NCI-H1092 treated with DMSO at 0.1 percent for 48 hours (cell line): ENCODE data around the gene C12orf50.
"Not testable (repeated sequence)": the region's sequence is repeated elsewhere in the genome, so short reads cannot be mapped to it uniquely, and the experiment has no call there.

ENCODE experiments used
- DNase-seq: peaks from one replicate; lab custom pipeline; 2025; lab: John Stamatoyannopoulos, UW

The C12orf50 gene

DNA sequence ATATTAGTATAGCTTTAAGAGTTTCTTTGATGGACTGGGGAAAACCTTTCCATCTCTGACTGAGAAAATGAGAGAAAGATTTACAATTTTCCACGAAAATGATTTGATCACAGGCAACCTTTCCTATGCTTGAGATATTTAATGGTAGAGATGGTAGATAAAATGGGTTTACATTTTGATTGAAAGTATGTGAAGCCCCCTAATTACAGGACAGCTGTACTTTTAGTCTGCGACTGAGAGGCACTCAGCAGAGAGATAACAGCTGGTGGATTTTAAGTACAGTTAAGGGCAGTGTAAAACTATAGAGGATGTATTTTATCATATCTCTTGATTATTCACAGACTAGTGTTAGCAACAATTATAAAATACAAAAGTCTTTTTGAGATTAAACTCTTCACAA, 40.7 kb downstream of the C12orf50 start:
- DNase-seq, result no peak

DNA sequence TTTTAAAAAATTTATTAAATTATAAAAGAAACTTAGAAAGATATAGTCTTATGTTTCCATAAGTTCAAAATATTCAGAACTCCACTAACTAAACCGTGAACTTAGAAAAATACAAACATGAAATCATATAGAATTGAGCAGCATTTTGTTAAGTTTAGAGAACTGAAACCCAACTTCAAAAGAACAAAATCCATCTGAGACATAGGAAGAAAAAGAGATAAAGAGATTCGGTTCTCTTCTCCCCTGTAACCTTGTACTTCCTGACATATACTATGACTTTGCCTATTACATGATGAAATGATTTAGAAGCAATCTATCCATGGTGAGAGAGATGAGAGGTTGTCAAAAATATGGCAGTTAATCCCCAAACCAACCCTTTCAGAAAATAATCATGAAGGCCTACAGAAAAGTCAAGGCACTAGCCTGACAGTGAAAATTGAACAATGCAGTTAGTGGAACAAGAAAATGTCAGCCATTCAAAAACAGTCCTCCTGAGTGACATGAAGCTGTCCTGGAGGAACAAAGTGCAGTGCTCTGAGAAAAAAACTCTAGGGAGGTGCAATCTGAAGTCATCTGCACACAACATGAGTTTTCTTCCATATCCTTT, 44.0 kb downstream of the C12orf50 start:
- DNase-seq, result no peak

DNA sequence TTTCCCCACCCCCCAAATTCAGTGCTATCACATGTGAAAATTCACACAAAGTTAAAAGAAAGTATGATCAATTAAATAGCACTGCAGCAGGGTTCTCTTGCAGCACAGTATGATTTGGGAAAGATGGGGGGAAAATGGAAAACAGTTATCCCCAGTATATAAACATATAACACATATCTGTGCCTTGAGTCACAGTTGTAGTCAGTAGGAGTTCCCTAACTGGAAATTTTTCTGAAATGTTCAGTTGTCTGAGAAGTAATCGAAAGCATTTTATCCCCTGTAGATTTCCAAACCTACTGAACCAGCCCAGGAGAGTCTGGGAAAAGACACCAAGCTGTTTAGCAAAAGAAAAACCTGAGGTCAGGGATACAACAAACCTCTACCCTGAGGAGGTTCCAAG, 47.0 kb downstream of the C12orf50 start:
- DNase-seq, result no peak

DNA sequence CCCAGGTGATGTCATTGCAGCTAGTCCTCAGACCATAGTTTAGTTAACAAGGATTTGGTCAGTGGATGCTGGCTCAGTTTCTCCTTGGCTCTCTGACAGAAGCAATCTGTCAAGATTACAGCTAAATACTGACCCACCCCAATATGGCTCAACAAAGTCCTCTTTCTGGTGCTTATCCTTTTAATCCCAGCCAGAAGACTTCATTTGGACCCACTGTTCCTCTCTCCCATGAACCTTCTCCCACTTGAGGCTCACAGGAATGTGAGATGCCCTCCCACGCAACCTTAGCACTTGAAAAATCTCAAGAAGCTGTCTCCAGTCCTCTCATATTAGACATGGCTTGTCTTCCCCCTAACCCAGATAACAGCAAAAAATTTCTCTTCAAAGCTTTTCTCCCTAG, 47.7 kb downstream of the C12orf50 start:
- DNase-seq, result no peak

DNA sequence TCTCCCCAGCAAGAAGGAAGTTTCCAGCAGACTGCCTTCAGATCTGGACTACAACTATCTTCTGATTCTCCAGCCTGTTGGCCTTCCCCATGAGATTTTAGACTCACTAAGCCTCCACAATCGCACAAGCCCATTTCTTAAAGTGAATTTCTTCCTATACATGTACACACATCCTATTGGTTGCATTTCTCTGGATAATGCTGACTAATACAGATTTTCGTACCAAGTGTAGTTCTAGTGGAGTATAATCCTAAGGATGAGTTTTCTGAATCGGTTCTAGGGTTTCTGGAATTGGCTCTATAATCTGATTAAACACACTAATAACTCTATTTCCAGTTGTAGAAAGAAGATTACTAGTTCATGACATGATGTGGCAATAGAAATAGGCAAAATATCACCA, 53.3 kb downstream of the C12orf50 start:
- DNase-seq, result no peak

DNA sequence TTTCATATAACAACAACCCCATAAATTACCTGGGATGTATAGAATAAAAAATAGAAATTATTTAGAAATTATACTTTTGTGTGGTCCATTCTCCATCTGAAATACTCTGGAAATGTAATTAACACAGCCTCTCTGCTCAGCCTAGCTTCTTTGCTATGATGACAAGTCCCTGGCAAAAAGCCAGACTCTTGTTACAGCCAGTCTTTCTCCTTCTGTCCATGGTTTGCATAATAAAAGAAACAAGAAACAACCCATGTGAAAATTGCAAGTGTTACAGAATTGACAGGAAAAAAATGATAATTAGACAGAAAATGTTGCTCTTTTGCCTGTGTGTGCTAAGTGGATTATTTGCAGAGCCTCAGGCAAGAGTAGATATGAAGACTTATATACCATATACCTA, 61.3 kb downstream of the C12orf50 start:
- DNase-seq, result no peak

DNA sequence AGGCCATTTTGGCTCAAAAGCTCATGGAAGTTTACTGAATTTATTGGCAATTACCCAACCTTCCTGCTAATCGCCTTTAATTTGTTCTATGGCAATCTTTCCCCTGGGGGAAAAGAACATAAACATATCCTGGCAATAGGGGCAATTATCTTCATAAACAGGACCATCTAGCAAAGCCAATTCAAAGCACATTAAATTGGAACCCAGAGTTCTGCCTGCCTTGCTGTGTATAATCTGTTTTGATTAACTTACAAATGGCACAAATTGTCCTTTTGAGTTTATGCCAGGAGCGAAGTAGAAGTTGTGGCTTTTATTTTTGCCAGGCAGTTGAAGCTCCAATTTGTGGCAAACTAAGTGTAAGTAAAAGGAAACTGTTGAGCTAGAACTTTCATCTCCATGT, 68.6 kb downstream of the C12orf50 start:
- peak; percentile 19 for DNase-seq

DNA sequence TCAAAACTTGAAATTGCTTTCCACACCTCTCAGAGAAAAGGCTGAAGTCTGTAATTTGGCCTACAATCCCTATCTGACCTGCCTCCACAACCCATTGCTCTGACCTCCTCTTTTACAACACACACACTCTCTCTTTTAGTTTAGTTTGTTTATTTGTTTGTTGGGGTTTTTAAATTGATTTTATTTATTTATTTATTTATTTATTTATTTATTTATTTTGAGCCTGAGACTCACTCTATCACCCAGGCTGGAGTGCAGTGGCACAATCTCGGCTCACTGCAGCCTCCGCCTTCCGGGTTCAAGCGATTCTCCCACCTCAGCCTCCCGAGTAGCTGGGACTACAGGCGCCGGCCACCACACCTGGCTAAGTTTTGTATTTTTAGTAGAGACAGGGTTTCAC, 75.2 kb downstream of the C12orf50 start:
- DNase-seq, result not testable (repeated sequence)

DNA sequence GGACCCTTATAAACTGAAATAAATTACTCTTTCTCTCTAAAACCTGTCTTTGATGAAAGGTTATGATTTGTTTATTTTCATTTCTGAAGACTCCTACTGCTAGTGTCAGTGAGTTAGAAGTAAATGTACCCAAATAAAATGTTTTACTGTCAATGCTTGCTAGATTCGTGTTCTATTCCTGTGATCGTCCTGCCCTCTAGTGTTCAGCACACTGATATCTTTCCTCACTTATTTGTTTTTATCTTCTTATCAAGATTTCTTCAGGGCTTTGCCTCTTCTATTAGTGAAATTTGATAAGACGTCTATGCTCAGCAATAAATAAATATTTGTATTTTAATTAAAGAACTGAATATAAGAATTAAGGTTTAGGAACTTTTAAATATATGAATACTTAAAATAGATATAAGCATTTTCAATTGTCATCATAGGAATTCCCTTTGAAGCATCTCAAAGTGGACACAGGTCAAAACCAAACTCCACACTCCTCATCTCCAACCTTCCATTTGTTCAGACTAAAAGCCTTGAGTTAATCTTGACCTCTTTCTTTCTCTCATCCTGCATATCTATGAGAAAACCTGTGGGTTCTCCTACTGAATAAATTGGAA, 75.8 kb downstream of the C12orf50 start:
- DNase-seq, result no peak

DNA sequence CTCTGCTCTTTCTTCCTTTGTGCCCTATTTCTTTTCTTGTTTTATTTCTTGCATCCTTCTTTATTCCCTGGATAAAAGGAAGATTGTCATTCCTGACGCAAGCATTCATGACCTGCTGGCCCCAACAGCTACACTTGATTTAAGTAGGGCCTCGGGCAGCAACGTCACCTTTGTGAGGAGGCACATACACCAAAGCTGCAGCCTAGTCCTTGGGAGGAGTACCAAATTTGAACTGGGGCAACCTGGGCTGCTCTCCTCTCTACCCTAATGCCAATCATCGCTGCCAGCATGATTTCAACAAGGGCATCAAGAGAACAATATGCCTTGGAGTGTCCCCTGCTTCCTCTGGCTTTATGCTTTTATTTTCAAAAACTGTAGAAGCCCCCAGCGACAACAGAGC, 76.4 kb downstream of the C12orf50 start:
- DNase-seq, result no peak

DNA sequence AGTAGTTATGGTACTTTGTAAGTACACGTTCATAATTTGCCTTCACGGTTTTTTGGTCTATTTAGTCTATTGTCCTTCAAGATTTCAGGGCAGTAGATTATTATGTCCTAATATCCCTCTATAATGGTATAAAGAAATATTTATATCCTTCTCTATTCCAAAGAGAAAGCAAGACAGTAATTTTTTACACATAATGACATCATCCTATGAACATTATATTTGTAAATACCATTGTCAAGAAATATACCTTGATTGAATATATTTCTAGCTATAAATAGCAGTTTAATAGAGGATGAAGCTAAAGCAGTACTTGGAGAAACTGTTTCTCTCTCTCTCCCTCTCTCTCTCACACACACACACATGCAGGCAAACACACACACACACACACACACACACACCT, 77.0 kb downstream of the C12orf50 start:
- no peak for DNase-seq

DNA sequence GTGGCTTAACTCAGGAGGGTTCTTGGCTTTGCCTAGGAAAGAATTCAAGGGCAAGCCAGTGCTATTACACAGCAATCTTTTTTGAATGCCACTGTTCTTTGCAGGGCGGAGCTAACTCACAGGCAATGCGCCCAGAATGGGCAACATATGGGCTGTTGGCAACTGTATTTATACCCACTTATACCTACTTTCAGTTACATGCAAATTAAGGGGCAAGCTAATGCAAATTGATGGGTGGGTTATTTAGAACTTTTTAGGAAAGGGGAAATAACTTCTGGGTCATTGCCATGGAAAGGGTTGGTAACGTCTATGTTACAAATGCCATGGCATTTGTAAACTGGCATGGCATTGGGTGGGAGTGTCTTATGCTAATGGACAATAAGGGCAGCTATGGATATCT, 85.4 kb downstream of the C12orf50 start:
- no peak for DNase-seq

DNA sequence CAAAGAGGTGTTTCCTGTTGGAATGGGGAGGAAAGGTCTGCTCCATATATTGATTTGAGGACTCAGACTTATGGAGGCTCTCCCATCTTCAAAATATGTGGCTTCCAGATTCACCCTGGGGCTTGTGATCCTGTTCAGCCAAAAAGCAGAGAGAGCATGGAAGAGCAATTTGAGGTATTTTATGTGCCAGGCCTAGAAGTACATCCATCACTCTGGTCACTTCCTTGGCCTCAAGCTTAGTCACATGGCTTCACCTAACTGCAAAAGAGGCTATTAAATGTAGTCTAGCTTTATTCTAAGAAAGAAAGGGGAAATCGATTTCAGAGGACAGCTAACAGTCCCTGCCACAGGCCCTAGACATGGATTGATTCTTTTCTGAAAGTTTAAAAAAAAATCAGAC, 86.2 kb downstream of the C12orf50 start:
- no peak for DNase-seq

DNA sequence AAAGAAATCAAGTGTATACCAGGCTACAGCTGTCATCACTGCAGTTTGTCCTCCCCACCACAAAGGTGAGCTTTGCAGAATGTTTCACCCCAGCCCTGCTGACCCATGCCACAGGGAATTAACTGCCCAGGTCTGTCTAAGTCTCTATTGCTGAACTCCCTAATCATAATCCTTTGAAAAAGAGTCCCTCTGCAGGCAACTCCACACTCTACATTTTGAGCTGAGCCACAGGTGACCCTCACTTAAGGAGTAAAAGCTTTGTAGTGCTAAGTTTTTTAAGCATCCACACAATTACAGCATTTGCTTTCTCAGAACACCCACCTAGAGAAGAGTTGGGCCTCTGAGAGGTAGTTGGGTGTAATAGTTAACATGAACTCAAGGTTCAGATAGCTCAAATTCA, 90.0 kb downstream of the C12orf50 start:
- no peak for DNase-seq

DNA sequence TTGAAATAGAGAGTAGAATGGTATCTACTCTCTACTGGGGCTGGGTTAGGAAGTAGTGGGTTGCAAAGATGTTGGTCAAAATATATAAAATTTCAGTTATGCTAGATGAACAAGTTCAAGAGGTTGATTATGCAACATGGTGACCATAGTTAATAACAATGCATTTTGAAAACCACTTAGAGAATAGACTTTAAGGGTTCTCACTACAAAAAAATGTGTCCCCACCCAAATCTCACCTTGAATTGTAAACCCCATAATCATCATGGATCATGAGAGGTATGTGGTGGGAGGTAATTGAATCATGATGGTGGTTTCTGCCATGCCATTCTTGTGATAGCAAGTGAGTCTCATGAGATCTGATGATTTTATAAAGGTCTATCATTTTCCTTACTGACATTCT, 94.0 kb downstream of the C12orf50 start:
- no peak for DNase-seq

DNA sequence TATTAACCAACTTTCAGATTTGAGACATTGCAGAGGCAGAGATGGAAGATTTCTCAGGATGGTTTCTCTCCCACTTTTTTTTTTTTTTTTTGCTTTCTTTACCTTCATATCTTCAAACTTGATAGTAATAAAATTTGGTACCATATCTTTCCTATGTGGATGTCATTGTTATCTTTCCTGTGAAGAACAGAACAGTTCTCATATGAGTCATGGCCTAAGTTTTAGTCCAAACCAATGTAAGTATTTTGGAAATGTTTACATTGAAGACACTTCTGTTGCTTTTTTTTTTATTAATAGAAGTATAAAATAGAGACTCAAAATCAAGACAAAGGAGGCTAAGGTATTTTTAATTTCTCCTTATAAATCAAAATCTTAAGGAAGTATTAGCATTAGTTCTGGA, 95.2 kb downstream of the C12orf50 start:
- no peak for DNase-seq

DNA sequence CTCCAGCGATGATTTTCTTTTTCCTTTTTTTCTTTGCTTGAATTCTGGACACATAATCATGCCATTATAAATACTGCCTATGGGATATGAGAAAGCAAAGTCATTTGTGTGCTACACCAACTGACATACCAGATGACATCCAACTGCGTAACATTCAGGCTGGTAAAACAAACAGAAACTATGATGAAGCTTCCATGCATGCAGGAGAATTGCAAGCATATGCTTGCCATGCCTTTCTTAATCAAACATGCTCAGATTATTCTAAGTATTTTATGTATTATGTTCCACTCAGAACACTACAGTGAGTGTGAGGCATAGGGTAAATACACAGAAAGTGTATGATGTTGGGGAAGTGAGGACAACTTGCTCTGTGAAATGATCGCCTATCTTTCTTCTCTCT, 97.4 kb downstream of the C12orf50 start:
- DNase-seq, result no peak

DNA sequence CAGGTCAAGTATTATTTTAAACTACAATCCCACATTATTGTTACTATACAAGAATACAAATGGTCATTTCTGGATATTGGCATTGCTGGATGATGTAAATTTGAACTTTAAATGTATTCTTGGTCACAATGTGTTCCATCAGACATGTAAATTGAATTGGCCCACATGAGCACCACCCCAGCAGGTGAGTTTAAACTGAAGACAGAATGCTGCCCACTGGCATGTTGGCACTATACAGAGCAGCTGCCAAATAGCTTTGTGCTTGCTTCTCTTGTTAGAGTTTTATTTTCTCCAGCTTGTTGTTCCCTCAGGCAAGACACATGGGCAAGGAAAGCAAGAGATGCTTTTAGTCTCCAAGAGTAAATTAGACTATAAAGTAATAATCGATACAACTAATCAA, 98.6 kb downstream of the C12orf50 start:
- no peak for DNase-seq
